ENCODE measurements around the gene ZNHIT3. TPM values are rescaled to one million over a fixed set of nuclear protein-coding genes. Genes with fewer than 3 reads are reported as not detected.

ZNHIT3 gene
- 17.8 and 22.8 TPM in 2 replicates for total RNA-seq

DNA sequence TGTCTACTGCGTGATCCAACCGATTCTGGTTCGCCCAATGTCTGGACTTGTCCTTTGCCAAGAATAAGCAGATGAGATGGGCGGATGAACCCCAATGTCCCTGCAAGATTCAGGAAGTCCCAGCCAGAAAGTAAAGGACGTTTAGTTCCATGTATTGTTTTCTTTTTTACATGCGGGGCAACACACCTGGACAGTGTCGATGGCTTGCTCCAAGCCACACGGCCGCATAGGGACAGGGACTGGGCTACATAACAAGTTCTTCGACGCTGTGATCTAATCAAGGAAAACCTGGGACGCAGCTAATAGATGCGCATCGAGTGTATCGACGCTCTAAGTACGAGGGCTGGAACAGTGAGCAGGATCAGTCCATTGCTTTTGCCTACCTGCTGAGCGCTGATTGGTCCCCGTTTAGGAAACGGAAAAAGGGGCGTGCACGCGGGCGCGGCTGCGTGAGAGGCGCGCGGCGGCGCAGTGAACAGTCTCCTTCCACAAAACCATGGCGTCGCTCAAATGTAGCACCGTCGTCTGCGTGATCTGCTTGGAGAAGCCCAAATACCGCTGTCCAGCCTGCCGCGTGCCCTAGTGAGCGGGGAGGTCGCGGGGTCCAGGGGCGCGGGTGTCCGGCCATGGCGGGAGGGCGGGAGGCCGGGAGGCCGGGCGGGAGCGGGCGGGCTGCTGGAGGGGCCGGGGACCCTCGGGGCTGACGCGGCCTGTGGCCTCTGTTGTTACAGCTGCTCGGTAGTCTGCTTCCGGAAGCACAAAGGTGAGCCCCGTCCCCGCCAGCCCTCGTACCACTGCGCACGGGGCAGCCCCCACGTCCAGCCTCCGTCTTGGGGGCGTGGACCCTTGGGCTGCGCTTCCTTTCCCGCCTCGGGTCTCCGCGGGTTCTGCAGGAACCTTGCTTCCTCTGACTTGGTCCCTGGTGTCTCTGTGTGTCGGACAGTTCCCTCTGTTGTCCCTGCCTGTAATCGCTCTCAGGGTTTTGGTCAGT, at the start of gene ZNHIT3:
Gene ZNHIT3 (plus strand): TSS at position 478 of the 991 bp plus-strand sequence. CDS start 19 bp downstream, at position 497.

DNA sequence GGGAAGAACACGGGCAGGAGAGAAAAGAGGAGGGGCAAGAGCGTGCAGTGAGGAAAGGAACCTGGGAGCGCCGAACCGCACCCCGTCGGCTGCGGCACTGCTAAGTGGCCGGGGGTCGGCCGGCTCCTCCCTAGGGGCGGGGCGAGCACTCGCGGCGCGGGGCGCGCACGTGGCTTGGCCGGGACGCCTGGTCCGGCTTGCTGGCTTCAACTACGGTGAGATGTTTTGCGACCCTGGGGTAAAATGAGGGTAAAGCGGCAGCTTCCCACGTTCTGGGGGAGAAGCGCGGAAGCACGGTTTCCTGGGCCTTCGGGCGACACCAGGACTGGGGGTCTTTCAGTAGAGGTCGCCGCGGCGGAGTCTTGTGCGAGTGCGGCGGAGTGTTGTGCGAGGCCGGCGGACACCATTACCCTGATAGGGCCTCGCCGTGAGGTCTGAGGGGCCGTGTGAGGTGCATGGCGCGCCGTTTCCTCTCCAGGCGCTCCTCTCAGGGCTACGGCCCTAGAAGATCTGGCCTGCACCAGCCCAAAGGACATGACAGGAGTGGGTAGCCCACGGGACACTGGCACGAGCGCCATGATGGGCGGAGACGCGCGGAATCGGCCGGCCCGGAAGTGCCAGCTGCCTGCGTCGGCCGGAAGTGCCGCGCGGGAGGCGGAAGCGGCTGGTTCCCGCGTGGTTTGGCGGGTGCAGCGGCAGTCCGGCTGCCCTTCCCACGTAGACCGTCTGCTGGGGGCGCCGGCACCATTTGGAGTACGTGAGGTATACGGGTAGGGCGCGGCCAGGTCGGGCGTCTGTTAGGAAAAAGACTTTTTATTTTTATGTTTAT, 48.6 kb downstream of the ZNHIT3 start, which contains the start of the genes MYO19 and PIGW:
Gene MYO19 (minus strand): TSS at position 29 of the 829 bp plus-strand sequence. CDS start 2,330 bp downstream, outside the sequence.
Gene PIGW (plus strand): TSS at position 148 of the 829 bp plus-strand sequence. CDS start 2,115 bp downstream, outside the sequence.

DNA sequence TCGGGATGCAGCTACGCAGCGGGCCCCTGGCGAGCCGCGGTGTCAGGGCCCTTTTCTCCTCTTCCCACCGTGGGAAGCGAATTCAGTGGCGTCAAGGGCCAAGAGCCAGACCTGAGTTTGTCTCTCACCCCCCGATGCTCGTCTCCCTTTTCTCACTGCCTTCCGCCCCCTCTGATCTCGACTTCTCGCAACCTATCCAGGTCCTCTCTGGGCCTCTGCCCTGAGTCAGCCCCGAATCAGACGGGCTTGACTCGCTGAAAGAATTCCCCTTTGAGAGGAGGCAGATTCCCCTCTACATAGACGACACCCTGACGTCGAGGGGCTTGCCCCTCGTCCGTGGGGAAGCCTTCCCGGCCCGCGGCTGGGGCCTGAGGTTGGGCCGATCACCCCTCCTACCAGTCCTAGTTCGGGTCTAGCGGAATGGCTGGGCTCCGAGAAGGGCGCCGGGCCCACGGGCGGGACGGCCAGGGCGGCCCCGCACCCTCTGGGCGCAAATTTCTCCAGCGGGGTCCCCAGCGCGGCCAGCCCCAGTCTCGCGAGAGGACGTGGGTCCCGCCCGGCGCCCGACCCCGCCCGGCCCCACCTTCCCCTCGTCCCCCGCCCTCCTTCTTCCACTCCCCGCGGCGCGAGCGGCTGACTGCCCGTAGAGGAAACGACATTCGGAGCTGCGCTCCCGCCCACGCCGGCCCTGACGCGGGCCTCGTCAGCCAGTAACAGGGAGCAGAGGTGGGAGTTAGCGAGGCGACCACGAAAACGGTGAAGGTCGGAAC, 58.0 kb downstream of the ZNHIT3 start, which contains the start of gene GGNBP2:
Gene GGNBP2 (plus strand): TSS at position 613 of the 770 bp plus-strand sequence. CDS start 806 bp downstream, outside the sequence.

Other genes with a start within 250 kb of the ZNHIT3 start
- gene TBC1D3I, start 222.1 kb upstream of the ZNHIT3 start, total RNA-seq, result 0.13 TPM in 1 of 2 replicates, not detected in the other
- not detected in 2 replicates for gene TBC1D3G, start 162.8 kb upstream of the ZNHIT3 start, total RNA-seq
- gene TBC1D3H, start 98.2 kb upstream of the ZNHIT3 start, total RNA-seq, result not detected in 2 replicates
- gene MYO19, start 48.2 kb downstream of the ZNHIT3 start, total RNA-seq, result 50.7 and 66.0 TPM in 2 replicates
- gene PIGW, start 48.3 kb downstream of the ZNHIT3 start, total RNA-seq, result 2.9 and 7.9 TPM in 2 replicates
- gene GGNBP2, start 58.2 kb downstream of the ZNHIT3 start, total RNA-seq, result 37.9 and 73.1 TPM in 2 replicates
- gene DHRS11, start 105.2 kb downstream of the ZNHIT3 start, total RNA-seq, result 5.2 and 8.9 TPM in 2 replicates
- 3.2 and 5.1 TPM in 2 replicates for gene MRM1, start 114.9 kb downstream of the ZNHIT3 start, total RNA-seq